GM21381 (cell line): ENCODE results near the gene PPP6R2.

Source experiments
- ATAC-seq: cut with Tn5 transposase; IDR thresholded peaks from one replicate; pipeline ENCODE4 v1.9.1; 2021; ENCODE audit warnings: mild to moderate bottlenecking, moderate library complexity; ENCODE audit not compliant: unreplicated experiment

Gene PPP6R2

DNA sequence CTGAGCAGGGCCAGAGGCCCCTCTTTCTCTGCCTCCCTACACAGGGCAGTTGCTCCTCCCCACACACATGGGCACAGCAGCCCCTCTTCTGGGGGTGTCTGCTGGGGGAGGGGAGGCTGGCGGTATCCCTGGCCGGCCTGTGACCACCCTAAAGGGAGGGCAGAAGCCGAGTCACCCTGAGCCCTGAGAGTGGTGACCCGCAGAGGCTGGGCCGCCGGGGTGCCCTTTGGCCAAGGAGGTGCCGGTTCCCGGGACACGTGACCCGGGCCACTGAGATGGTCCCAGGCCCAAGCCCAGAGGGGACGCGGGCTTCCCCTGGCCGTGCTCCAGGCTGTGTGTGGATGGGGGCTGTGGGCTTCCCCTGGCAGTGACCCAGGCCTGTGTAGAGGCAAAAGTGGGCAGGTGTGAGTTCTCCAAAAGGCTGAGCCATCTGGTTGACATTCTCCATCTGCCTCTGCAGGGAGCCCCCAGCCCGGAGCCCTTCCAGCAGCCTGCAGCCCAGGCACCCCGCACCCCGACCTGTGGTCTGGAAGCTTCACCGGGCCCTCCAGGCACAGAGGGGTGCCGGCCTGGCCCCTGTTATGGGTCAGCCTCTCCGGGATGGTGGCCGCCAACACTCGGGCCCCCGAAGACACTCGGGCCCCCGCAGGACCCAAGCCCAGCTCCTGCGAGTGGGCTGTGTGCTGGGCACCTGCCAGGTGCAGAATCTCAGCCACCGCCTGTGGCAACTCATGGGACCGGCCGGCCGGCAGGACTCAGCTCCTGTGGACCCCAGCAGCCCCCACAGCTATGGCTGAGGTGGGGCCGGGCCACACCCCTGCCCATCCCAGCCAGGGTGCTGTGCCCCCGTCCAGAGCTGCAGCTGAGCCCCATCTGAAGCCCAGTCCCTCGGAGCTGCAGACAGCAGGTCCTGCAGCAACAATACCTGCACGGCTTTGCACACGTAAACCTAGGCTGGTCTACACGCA, 139.3 kb downstream of the PPP6R2 start:
- no peak for ATAC-seq

DNA sequence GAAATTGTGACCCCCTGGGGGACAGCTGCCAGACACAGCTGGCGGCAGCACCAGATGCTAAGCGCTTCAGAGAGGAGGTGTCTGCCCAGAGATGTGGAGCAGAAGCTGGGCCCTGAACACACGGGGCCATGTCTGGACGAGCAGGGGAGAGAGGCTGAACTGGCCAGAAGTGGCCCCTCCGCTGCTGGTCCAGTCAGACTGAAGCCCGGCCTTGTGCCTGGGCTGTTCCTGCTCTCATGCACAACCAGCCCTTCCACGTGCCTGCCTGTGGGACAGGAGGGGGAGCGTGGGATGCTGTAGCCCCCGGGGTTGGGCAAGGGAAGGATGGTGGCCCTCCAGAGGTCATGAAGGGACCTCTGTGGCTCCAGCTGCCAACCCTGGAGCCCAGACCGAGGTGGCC, 140.0 kb downstream of the PPP6R2 start:
- ATAC-seq = no peak

DNA sequence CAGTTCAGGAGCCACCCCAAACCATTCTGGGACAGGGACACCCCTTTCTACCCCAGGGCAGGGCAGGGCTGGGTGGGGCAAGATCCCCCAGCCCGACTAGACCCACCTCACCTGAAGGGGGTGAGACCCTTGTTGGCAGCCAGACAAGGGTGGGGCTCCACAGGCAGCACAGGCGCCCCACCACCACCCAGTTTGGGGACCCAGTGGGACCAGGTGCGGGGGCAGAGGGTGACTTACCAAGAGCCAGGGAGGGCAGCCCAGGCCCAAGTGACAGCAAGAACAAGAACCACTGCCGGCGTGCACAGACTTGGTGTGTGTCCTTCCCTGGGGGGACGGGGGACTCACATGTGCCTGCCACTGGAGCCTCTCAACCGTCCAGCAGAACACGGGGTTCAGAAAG, 140.4 kb downstream of the PPP6R2 start:
- ATAC-seq = no peak

DNA sequence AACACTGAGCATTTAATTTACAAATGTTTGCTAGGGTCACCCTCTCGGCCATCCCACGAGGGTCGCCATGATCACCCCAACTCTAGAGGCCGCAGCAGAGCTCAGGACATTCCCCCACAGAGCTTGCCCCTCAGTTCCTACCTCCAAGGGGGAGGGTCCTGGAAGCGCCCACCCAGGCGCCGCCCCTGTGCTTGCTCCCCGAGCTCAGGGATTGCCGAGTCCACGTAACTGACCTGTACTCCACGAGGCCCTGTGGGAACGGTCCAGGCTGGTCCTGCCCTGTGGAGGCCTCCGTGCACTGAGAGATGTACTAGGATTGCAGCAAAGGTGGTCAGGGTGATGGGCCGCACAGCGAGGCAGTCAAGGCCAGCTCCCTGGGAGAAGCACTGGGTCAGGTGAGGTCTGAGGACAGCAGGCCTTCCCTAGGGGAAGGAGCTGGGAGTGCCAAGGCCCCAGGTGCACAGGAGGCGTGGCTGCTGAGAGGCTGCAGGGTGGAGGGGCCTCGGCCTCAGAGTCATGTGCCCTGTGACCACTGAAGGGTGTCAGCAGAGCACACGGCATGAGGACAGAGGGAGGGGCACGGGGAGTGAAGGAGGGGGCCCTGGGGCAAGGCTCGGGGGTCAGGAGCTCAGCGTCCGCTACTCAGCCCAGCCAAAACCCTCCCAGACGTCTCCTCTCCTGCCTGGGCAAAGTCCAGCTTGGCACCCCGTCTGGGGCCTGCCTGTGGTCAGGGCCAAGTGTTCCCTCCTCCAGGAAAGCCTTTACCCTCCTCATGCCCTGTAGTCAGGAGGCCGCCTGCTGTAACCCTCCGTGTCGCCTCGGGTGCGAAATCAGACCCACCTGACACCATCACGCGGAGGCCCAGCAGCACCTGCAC, 141.1 kb downstream of the PPP6R2 start:
- no peak for ATAC-seq

DNA sequence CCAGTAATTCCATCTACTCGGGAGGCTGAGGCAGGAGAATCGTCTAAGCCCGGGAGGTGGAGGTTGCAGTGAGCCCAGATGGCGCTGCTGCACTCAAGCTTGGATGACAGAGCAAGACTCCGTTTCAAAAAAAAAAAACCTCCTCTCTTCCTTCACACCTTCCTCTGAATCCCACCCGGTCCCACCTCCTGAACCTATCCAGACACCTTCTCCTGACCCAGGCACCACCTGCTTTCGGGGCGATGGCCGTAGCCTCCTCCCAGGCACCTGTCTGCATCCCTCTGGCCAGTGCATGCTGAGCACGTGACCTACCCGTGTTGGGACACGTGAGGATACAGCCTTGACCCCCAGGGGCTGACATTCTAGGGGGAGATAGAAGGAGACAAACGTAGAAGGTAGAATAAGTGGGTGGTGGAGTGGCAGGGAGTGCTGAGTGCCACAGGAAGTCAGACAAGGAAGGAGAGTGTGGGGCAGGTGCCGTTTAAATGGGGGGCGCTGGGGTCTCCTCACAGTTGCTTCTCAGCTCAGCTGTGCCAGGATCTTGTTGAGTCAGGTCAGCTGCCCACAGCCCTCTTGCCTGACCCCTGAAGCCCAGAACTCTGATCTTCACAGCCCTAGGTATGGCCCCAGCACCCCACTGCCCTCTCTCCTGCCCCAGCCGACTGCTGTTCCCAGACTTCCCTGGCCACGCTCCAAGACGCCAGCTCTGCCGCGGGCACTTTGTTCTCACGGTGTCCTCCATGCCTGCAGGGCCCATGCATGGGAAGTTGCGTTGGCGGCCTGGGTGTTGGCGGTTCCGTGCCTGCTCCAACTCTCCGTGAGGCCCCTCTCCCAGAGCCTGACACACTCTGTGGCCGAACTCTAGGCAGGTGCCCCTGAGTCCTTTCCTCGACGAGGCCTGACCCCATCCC, 142.3 kb downstream of the PPP6R2 start:
- no peak for ATAC-seq

DNA sequence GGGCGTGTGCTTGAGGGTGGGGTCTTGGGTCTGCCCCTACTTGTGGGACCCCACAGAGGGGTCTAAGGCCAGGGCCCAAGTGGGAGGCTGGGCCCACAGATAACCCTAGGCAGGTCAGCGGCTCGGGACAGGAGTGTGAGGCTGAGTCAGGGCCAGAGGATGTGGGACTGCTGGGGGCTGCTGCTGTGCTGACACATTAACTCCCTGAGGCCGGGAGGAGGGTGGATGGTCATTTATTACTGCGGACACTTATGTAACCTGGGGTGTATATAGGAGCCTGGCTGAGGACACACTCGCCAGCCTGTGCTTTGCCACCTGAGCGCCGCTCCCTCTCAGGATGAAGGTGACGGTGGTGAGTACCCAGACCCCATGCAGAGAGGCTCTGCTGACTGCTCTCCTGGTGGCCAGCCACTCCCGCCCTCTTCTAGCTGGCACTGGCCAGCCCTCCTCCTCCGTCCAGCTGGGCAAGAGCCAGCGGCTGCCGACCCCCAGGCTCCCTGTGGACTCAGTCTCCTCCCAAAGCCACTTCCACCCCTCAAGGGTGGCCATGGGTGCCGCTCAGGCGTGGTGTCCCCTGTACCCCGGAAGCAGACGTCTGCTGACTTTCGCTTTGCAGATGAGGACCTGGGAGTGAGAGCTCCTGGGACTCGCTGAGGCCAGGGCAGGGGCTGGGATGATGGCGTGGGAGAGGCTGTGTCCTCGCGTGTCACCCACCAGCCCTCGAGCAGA, 143.6 kb downstream of the PPP6R2 start, which contains the start of gene MIOX:
Gene MIOX (plus strand): TSS at position 299 of the 729 bp plus-strand sequence. CDS start 39 bp downstream, at position 338.
- no peak for ATAC-seq

DNA sequence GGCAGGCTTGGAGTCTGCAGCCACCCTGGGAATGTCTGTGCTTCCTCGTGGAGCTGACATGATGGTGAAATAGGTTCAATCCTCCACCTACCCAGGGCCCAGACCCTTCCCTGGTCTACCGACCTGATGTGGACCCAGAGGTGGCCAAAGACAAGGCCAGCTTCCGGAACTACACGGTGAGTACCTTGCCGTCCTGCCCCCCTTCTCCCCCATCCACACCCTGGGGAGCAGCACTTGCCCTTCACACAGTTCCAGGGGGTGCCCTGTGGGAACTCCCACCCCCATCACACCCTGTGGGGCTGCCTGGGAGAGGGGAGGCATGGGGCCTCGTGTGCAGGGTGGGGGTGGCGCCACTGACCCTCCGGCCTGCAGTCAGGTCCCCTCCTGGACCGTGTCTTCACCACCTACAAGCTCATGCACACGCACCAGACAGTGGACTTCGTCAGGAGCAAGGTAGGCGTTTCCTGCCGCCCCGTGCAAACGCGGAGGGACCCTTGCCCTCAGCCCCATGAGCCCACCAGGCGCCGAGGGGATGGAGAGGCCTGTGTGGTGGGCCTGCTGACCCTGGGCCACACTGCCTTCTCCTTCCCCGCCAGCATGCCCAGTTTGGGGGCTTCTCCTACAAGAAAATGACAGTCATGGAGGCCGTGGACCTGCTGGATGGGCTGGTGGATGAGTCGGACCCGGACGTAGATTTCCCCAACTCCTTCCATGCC, 144.3 kb downstream of the PPP6R2 start:
- no peak for ATAC-seq

DNA sequence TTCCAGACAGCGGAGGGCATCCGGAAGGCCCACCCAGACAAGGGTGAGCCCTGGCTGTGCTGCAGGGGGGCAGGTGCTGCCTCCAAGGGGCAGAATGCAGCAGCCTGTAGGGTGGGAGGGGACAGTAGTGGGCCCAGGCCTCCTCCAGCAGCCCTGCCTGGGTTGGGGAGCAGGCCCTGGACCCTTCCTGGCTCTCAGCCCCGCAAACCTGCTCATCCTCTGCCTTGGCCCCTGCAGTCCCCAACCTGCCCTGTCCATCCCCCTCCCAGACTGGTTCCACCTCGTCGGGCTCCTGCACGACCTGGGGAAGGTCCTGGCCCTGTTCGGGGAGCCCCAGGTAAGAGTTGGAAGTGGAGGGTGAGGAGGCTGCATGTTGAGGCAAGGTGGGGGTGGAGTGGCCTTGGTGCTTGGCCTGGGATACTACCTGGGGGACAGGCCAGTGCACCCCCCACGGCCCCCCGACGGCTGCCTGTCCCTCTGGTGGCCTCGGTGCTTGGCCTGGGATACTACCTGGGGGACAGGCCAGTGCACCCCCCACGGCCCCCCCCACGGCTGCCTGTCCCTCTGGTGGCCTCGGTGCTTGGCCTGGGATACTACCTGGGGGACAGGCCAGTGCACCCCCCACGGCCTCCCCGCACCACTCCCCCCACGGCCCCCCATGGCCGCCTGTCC, 145.0 kb downstream of the PPP6R2 start:
- no peak for ATAC-seq

DNA sequence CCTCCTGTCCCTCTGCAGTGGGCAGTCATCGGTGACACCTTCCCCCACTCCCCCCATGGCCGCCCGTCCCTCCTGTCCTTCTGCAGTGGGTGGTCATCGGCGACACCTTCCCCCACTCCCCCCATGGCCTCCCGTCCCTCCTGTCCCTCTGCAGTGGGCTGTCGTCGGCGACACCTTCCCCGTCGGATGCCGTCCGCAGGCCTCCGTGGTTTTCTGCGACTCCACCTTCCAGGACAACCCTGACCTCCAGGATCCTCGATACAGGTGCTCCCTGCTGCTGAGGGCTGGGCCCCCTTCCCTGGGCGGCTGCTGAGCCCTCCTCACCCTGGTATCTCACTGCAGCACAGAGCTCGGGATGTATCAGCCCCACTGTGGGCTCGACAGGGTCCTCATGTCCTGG, 145.8 kb downstream of the PPP6R2 start:
- ATAC-seq = no peak

DNA sequence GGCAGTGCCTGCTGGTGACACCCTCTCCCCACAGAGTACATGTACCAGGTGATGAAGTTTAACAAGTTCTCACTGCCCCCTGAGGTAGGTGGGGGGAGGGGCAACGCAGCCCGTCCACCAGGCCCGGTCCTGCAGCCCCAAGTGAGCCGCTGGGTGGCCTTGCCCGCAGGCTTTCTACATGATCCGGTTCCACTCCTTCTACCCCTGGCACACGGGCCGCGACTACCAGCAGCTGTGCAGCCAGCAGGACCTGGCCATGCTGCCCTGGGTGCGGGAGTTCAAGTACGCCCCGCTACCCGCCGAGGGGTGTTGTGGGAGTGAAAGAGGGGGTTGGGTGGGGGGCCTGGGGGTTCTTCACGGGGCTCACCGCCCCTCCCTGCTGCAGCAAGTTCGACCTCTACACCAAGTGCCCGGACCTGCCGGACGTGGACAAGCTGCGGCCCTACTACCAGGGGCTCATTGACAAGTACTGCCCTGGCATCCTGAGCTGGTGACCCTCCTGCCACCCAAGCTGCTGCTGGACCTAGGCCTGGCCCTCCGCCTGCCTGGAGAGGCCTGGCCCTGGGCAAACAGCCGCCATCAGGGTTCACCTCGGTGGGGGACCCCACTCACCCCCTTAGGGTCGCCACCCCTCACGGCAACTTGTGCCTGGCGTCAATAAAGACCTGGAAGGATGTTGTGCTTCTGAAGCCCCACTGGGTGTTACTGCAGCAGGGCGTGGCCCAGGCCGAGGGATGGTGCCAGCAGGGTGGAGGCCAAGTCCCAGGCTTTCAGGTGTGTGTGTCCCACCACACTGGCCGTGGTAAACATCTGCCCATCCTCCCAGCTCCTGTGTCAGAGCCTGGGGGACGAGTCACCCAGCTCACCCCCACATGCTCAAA, 146.5 kb downstream of the PPP6R2 start:
- ATAC-seq = no peak

DNA sequence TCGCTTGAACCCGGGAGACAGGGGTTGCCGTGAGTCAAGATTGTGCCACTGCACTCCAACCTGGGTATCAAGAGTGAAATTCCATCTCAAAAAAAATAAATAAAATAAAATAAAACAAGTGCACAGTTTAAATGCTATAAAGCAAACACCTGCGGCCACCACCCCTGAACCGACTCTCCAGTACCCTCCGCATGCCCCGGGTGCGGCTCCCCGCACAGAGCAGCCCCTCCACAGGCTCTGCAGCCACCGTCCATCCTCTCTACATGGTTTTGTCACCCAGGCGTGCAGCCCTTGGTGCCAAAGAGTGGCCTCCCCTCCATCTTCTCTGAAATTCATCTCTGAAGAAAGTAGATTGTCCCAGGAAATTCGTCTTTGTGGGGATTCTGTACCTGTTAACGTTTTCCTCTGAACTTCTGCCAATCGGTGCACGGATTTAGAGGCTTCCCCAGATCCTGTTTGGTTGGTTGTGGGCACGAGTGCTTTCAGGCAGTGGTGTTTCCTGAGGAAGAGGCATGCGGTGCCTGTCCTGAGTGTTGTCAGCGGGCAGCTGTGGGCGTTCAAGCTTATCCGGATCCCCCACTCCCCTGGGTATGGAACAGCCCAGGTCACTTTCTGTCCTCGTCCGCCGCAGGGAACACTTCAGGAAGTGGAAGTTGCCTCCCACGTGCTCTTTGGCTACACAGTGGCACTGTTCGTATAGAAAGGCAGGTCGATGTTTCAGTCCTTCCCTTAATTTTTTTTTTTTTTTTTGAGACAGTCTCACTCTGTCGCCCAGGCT, 147.6 kb downstream of the PPP6R2 start:
- no peak for ATAC-seq
